Inflammatory macrophage treated with lipopolysaccharide for 4 hours (primary cell): ENCODE measurements around the gene TTC12.

Source experiments
- DNase-seq: peaks from one replicate; pipeline ENCODE4 v3.0.0-alpha.2; 2020

Gene TTC12

DNA sequence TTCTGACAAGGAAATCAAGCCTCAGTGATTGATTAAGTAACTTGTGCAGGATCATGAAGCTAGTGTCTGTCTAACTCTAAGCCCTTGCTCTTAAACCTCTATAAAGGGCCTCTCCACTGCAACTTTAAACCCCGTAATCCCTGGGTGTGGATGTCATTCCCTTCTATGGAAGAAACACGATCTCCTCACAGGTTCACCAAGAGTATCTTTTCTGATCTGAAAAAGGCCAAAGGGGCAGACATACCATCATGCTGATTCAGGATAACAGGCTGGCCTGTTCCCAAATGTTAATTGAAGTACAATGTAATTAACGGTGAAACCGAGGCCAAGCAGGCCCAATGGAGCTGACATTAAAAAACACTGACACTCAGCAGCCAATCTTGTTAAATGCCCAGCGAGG, 17.1 kb downstream of the TTC12 start:
- no peak for DNase-seq

DNA sequence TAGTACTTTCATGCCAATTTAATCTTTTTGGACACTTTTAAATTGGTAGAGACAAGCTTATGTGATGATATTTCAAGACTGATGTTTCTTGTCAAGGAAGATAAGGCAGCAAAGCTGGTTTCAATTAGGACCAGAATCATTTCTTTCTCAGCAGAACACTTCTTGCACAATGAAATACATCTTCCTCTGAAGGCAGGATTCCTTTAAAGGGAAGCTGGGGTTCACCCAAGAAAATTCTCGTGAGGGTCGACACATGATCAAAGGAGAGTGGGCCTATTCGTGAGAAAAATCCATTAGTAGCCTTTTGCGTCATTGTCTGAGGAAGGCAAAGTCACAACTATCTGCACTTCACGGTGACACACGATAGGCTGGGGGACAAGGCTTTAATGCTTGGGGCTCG, 17.6 kb downstream of the TTC12 start:
- no peak for DNase-seq

GRCh38 chr11:113332638-113333329, 18.4 kb downstream of the TTC12 start:
- DNase-seq = no peak

GRCh38 chr11:113334183-113334582, 19.8 kb downstream of the TTC12 start:
- DNase-seq = no peak

DNA sequence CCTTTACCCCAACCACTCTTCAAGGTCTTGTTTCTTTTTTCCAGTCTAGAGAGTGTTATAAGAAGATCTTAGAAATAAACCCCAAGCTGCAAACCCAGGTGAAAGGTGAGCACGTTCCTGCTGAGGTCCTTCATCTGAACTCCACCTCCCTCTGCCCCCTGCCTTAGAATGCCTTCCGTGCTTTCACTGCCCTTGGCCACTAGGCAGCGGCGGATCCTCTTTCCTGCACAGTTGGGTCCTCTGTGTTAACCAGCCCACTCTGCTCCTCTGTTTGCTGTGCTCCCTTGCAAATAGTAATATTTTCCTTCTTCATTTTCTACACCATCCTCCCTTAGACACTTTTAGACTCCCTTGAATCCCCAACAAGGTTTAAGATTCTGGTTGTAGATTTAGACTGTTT, 24.3 kb downstream of the TTC12 start:
- no peak for DNase-seq

DNA sequence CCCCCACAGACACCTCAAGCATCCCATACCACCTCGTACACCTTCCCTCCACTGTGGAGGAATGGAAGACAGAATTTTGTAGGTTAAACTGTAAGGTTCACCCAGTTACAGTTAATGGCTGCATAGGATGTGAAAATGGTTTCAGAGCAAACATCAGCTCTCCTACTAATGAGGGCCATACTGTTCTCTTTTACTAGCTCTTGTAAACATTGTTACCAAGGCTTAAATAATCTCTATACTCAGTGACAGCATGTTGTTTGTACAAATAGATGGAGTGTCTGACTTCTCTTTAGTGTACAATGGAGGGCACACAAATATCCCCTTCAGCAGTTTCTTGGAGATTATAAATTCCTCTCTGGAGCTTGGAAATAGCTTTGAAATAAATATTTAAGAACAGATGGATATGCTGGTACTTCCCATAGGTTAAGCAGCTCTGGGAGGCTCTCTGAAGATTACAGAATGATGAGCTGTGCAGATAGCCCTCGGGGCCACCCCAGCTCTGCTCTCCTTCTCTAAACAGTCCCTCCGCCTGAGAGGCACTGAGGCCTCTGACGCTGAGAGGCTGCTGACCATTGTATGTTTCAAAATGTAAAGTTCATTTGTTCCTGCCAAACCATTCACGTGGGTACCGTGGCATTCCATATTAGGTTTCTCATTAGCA, 25.7 kb downstream of the TTC12 start:
- no peak for DNase-seq

DNA sequence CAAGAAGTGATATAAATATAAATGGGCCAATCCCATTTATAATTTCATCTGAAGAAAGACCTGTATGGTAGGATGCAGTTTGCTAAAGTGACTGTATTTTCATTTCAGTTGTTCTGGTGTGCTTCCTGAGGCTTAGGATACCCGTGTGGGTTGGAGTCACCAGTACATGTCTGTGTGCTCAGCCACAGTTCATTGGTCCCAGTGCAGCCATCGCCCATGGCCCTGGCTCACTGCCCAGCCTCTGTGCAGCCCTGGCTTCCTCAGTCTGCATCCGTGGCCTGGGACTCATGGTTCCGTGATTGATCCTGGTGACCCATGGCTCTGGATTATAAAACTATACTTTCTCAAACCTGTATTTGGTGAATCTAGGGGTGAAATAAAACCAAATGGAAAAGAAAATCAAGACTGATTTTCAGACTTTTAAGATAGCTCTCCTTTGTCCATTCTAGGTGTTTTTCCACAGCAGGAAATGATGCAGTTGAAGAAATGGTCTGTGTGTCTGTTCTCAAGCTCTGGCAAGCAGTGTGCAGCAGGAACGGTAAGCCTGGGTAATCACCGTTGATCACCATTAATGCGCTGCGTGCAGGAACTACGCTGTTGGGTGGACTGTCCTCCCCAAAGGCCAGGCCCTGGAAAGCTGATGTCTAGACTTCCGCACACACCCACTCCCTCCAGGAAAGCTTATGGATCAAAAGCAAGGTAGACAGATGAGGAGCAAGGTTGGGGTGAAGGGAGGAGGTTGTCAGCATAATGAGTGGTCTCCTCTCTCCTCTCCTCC, 27.2 kb downstream of the TTC12 start:
- no peak for DNase-seq

- DNase-seq = no peak
Measured at GRCh38 chr11:113345978-113346377, 31.6 kb downstream of the TTC12 start.

GRCh38 chr11:113349528-113349927, 35.1 kb downstream of the TTC12 start:
- no peak for DNase-seq

DNA sequence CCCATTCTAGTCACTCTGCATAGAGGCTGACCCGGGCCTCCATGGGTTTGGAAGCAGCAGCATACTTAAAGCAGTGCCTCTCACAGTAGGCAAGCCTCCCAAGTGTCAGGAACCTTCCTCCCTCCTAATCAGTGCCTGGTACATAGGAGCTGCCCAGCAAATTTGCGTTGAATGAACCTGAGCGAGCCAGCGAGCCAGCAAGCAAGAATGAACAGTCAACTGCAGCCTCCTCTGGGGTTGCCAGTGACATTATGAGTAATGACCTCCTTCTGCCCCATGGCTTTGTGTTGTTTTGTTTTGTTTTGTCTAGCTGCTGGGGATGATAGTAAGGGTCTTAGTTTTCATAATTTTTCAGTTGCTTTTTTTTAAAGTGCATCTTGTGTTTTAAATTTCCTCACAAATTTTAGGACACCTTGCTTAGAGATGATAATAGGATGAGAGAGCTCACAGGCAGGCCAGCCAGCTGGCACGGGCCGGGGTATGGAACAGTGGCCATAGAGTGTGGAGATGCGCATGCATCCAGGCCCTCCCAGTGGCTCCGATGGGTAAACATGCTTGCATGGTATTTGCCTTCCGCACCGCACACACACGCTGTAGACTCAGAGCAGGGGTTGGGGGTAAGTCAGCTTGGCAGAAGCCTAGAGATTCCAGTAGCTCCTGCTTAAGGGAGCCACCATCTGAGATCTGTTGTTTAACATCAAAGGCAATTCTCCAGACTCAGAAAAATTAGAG, 36.1 kb downstream of the TTC12 start:
- no peak for DNase-seq

- DNase-seq = no peak
Measured at GRCh38 chr11:113351068-113351450, 36.7 kb downstream of the TTC12 start.

DNA sequence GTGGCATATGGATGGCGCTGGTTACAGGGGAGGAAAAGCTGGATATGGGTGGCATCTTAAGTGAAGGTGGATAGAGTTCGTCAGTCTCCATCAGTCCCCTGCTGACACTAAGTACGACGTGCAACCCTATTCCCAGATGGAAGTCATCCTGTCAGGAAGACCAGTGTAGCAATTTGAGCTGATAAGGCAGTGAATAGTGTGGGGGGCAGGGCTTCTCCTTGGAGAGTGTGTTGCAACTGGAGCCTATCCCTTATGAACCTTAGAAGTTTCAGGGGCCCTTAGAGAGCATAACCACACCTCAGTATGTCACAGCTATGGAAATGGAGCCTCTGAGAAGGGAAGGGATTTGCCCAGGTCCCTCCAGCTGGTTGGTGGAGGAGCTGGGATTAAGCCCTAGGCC, 37.1 kb downstream of the TTC12 start:
- no peak for DNase-seq

GRCh38 chr11:113356203-113356602, 41.8 kb downstream of the TTC12 start:
- DNase-seq = no peak

- no peak for DNase-seq
Measured at GRCh38 chr11:113363406-113363805, 49.0 kb downstream of the TTC12 start.

DNA sequence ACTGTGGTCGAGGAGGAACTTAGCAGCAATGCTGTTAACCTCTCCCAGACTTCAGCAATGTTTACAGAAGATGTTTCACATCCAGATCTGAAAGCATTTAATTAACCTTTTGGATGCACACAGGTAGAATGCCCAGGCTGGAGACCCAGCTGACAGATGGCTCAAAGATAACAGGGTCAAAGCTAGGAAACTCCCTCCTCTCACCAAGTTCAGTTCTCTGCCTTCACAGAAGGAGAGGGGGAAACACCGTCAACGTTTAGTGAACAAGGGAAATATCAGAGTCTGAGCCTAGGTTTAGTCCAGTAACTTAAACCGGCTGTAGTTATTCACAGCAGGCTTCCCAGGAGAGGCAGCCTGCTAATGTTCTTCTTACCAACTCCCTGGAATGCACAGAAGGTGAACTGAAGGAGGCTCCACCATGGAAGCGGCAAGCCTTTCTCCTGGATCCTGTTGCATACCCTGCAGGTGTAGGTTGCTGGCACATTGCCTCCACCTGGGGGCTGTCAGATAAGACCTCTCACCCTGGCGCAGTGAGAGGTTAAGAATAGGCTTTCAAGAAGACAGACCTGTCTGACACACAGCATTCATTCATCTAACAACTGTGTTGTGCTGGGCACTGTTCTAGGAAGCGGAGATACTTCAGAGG, 49.7 kb downstream of the TTC12 start:
- no peak for DNase-seq

- no peak for DNase-seq
Measured at GRCh38 chr11:113365895-113366294, 51.5 kb downstream of the TTC12 start.

GRCh38 chr11:113369411-113369810, 55.0 kb downstream of the TTC12 start:
- DNase-seq = no peak

GRCh38 chr11:113370634-113371033, 56.3 kb downstream of the TTC12 start:
- DNase-seq = no peak

DNA sequence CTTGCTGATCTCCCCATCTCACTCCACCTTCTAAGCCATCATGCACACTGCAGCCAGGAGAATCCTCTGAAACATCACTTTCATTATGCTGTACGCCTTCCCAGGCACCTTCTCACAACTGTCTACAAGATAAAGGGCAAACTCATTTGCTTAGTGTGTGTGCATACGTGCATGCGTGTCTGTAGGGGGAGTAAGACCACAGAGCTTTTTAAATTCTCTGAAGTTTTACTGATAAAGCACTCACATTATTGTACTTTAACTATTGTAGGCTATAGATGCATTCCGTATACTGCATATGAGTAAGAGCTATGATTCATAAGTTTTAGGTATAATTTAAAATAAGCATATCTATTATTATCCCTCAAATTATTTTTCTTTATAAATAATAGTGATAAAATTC, 57.9 kb downstream of the TTC12 start:
- no peak for DNase-seq

GRCh38 chr11:113373306-113373705, 58.9 kb downstream of the TTC12 start:
- peak; percentile 48 for DNase-seq

GRCh38 chr11:113373981-113374560, 59.7 kb downstream of the TTC12 start:
- DNase-seq = no peak

- no peak for DNase-seq
Measured at GRCh38 chr11:113375402-113375801, 61.0 kb downstream of the TTC12 start.
